Stimulated activated naive CD8-positive, alpha-beta T cell treated with anti-CD3 and anti-CD28 coated beads, Interleukin-15, amount 100 ng/mL, for 72 hours (primary cell): Measurements from ENCODE around the gene EIF2B2.
"Not testable (repeated sequence)": the region's sequence is repeated elsewhere in the genome, so short reads cannot be mapped to it uniquely, and the experiment has no call there.

Source experiments
- ATAC-seq: fragments of 150-1000 bp; cut with Tn5 transposase; 2 replicates; pipeline ENCODE4 v1.10.0; 2021; ENCODE audit warnings: mild to moderate bottlenecking, moderate library complexity
- DNase-seq, 2 donors: peaks; one replicate each; pipeline ENCODE4 v3.0.0; 2021 to 2022
- H3K27ac Mint-ChIP-seq, 2 donors: one replicate each; pipeline ENCODE4 v1.8.0; 2022; ENCODE audit warnings: mild to moderate bottlenecking in 2 of 2, mixed read lengths in 2 of 2, moderate library complexity in 2 of 2
- H3K27me3 Mint-ChIP-seq: one replicate; pipeline ENCODE4 v1.8.0; 2022; ENCODE audit warnings: mixed read lengths
- H3K4me1 Mint-ChIP-seq: one replicate; pipeline ENCODE4 v1.8.0; 2022; ENCODE audit warnings: mild to moderate bottlenecking, mixed read lengths
- H3K4me3 Mint-ChIP-seq, 2 donors: one replicate each; pipeline ENCODE4 v1.8.0; 2022; ENCODE audit warnings: mild to moderate bottlenecking in 2 of 2, mixed read lengths in 2 of 2, moderate library complexity in 1 of 2
- H3K9me3 Mint-ChIP-seq, 2 donors: one replicate each; pipeline ENCODE4 v1.8.0; 2022; ENCODE audit warnings: mixed read lengths in 2 of 2

The EIF2B2 gene

DNA sequence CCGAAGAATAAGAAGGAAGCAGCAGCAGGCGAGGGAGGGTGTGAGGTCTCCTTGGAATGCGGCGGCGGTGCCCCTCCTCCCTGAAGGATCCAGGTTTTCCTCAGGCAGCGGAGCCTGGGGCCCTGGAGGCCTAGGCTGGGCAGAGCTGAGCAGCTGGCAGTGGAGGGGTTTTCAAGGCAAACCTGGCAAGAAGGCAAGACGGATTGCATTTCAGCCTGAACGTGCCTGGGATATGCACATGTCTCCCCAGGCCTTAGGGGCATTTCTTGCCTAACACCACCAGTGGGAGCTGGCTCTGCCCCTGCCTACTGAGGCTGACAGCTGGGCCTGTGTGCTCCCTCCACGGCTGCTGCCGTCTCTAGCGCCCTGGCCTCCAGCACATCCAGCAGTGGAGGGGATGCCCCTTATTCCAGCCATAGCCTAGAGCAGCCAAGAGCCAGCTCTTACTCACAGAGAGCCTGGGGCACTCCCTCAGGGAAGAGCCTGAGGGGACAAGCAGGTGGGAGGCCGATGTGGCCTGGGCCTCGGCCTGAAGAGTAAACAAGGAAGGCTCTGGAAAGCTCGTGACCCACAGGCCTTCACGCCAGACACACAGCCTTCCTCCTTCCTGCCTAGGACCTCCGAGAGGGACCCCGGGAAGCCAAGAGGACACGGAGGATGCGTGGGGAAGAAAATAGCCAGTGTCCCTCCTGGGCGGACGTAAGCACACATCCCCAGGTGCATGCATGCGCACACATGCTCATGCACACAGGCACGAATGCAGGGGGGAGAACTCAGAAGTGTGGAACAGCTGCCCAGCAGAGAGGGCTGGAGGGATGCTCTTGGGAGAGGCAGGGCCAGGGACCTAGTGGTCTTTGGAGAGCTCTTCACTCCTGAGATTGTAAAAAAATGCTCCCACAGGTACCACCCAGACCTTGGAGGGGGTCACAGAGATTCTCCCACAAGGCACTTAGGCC, 23.0 kb upstream of the EIF2B2 start:
- no peaks in the 10 kb centered on the region for H3K27me3 Mint-ChIP-seq

GRCh38 chr14:74980398-74980730, 22.4 kb upstream of the EIF2B2 start:
- Mint-ChIP-seq H3K4me1 (no peaks in the 10 kb centered on the region), H3K9me3 (no peaks in the 10 kb centered on the region), H3K4me3 (no peak overlapping the region), H3K27ac (no peak overlapping the region), H3K27me3 (no peaks in the 10 kb centered on the region)
- DNase-seq (no peak), ATAC-seq (no peak)

More for the DNA sequence above, 23.0 kb upstream of the EIF2B2 start:
- no peak for ATAC-seq
- Mint-ChIP-seq H3K9me3 (no peaks in the 10 kb centered on the region), H3K4me3 (no peak overlapping the region), H3K27ac (no peak overlapping the region), H3K4me1 (no peaks in the 10 kb centered on the region)
- no peak for DNase-seq

GRCh38 chr14:74980731-74981461, 21.8 kb upstream of the EIF2B2 start:
- Mint-ChIP-seq H3K4me3 (no peak overlapping the region), H3K9me3 (no peaks in the 10 kb centered on the region), H3K27ac (no peak overlapping the region)

DNA sequence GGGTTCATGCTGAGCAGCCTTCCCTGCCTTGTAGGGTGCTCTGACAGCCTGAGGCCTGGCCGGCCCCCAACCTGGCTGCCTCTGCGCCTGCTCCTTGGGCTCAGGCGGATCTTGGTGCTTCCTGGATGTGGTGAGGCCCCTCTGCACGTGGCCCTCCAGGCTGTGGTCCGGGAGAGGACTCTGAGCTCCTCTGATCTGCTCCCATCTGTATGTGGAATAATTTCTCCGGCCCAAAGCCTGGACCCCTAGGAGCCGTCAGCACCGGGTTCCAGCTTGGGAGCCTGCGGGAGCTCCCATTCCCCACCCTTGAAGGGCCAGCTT, 21.3 kb upstream of the EIF2B2 start:
- Mint-ChIP-seq H3K9me3 (no peaks in the 10 kb centered on the region), H3K27ac (no peak overlapping the region), H3K4me3 (no peak overlapping the region), H3K27me3 (no peaks in the 10 kb centered on the region), H3K4me1 (no peaks in the 10 kb centered on the region)
- ATAC-seq (no peak), DNase-seq (no peak)

More at GRCh38 chr14:74980731-74981461, 21.8 kb upstream of the EIF2B2 start:
- ATAC-seq (no peak), DNase-seq (no peak)
- Mint-ChIP-seq H3K4me1 (no peaks in the 10 kb centered on the region), H3K27me3 (no peaks in the 10 kb centered on the region)

DNA sequence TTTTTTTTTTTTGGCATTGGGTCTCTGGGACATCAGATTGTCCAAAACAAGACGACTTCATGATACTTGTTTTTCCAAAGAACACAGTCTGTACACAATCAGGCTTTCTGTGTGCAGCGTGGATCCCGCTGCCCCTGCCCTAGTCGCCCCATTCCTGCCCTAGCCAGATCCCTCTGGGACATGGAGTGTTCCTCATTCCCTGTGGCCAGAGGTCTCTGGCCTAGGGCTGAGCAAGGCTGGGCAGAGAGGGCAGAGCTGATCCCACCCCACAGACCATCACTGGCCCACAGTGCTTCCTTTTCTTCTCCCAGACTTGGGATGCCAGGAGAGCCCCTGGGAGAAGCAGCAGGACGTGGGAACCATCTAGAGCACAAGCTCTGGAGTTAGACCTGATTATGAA, 20.9 kb upstream of the EIF2B2 start:
- H3K4me3 Mint-ChIP-seq, result no peak overlapping the region
- ATAC-seq (no peak), DNase-seq (no peak)

DNA sequence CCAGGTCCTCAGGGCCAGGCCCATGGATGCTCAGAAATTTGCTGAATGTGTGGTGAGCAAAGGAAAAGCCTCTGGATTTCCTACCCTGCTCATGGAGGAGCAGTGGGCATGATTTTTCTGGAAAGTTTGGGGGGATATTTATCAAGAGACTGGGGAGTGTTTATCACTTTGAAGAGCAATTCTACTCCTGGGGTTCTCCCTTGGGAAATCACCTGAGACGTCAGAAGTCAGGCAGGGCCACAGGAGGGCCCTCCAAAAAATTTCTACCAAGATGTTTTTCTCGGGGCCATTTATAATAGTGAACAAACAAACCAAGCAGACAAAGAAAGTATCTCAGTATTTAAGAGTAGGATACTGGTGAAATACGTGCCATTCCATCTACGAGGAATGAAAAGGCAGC, 20.1 kb upstream of the EIF2B2 start:
- Mint-ChIP-seq H3K4me3 (no peak overlapping the region), H3K27ac (no peak overlapping the region), H3K27me3 (no peaks in the 10 kb centered on the region), H3K9me3 (no peaks in the 10 kb centered on the region), H3K4me1 (no peaks in the 10 kb centered on the region)
- ATAC-seq (no peak), DNase-seq (no peak)

More for the DNA sequence above, 20.9 kb upstream of the EIF2B2 start:
- no peaks in the 10 kb centered on the region for H3K4me1 Mint-ChIP-seq
- H3K9me3 Mint-ChIP-seq, result no peaks in the 10 kb centered on the region
- H3K27me3 Mint-ChIP-seq, result no peaks in the 10 kb centered on the region
- no peak overlapping the region for H3K27ac Mint-ChIP-seq

GRCh38 chr14:74983343-74983742, 19.4 kb upstream of the EIF2B2 start:
- Mint-ChIP-seq H3K27ac (no peak overlapping the region), H3K27me3 (no peaks in the 10 kb centered on the region), H3K4me1 (no peaks in the 10 kb centered on the region), H3K4me3 (no peak overlapping the region), H3K9me3 (no peaks in the 10 kb centered on the region)
- DNase-seq (no peak), ATAC-seq (no peak)

GRCh38 chr14:74984236-74985027, 18.3 kb upstream of the EIF2B2 start:
- Mint-ChIP-seq H3K4me1 (no peaks in the 10 kb centered on the region), H3K9me3 (no peaks in the 10 kb centered on the region), H3K27ac (peak overlapping the region; percentile 66 to 72), H3K27me3 (no peaks in the 10 kb centered on the region), H3K4me3 (no peak overlapping the region)
- ATAC-seq (no peak), DNase-seq (no peak)

DNA sequence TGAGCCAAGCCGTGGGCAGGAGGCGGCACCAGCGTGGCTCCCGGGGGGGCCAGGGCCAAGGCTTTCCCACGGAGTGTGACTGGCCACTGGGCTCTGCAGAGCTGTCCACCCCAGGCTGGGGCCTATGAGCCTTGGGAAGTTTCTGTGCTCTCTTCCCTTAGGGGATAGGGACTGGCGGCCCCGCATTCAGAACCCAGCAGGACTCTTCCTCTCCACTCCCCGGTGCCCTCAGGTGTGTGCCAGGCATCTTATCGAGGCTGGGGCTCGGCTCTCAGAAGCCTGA, 17.8 kb upstream of the EIF2B2 start:
- Mint-ChIP-seq H3K4me3 (no peak overlapping the region), H3K9me3 (no peaks in the 10 kb centered on the region), H3K27me3 (no peaks in the 10 kb centered on the region), H3K4me1 (no peaks in the 10 kb centered on the region), H3K27ac (no peak overlapping the region)
- no peak for DNase-seq
- ATAC-seq, result no peak

GRCh38 chr14:74985806-74986205, 16.9 kb upstream of the EIF2B2 start:
- no peak for ATAC-seq
- Mint-ChIP-seq H3K27me3 (no peaks in the 10 kb centered on the region), H3K27ac (no peak overlapping the region), H3K4me1 (no peaks in the 10 kb centered on the region), H3K4me3 (no peak overlapping the region), H3K9me3 (no peaks in the 10 kb centered on the region)
- no peak for DNase-seq

GRCh38 chr14:74988131-74988530, 14.6 kb upstream of the EIF2B2 start:
- ATAC-seq, result no peak
- Mint-ChIP-seq H3K27me3 (no peaks in the 10 kb centered on the region), H3K27ac (no peak overlapping the region), H3K9me3 (no peaks in the 10 kb centered on the region), H3K4me1 (no peaks in the 10 kb centered on the region), H3K4me3 (no peak overlapping the region)
- DNase-seq, result no peak

- Mint-ChIP-seq H3K4me3 (no peak overlapping the region), H3K27me3 (no peaks in the 10 kb centered on the region)
These were observed 13.7 kb upstream of the EIF2B2 start for GRCh38 chr14:74988993-74989392.

GRCh38 chr14:74994182-74994581, 8.5 kb upstream of the EIF2B2 start:
- not testable (repeated sequence) for H3K4me3 Mint-ChIP-seq, DNase-seq, H3K9me3 Mint-ChIP-seq, ATAC-seq, H3K4me1 Mint-ChIP-seq, H3K27me3 Mint-ChIP-seq, H3K27ac Mint-ChIP-seq

More at GRCh38 chr14:74988993-74989392, 13.7 kb upstream of the EIF2B2 start:
- H3K27ac Mint-ChIP-seq, result no peak overlapping the region
- no peaks in the 10 kb centered on the region for H3K4me1 Mint-ChIP-seq
- no peaks in the 10 kb centered on the region for H3K9me3 Mint-ChIP-seq
- DNase-seq (no peak), ATAC-seq (no peak)

- ATAC-seq, DNase-seq, H3K4me1 Mint-ChIP-seq, H3K27ac Mint-ChIP-seq, H3K4me3 Mint-ChIP-seq, H3K27me3 Mint-ChIP-seq, H3K9me3 Mint-ChIP-seq: not testable (repeated sequence)
These were observed 6.9 kb upstream of the EIF2B2 start for GRCh38 chr14:74995781-74996180.

DNA sequence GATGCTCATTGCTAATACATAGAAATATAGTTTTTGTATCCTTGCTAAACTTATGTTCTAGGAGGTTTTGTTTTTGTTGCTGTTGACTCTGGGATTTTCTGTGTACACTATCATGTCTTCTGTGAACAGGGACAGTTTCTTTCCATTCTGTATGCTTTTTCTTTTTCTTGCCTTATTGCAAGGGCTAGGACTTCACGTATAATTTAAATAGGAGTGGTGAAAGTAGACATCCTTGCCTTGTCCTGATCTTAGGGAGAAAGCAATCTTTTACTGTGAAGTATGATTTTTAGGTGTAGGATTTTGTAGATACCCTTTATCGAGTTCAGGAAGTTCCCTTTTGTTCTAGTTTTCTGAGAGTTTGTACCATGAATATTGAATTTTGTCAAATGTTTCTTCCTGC, 1.5 kb upstream of the EIF2B2 start:
- no peaks in the 10 kb centered on the region for H3K9me3 Mint-ChIP-seq
- ATAC-seq (no peak), DNase-seq (no peak)
- peaks cover 33% of the 10 kb centered on the region for H3K4me1 Mint-ChIP-seq
- no peak overlapping the region for H3K4me3 Mint-ChIP-seq
- H3K27me3 Mint-ChIP-seq, result no peaks in the 10 kb centered on the region
- H3K27ac Mint-ChIP-seq, result no peak overlapping the region

DNA sequence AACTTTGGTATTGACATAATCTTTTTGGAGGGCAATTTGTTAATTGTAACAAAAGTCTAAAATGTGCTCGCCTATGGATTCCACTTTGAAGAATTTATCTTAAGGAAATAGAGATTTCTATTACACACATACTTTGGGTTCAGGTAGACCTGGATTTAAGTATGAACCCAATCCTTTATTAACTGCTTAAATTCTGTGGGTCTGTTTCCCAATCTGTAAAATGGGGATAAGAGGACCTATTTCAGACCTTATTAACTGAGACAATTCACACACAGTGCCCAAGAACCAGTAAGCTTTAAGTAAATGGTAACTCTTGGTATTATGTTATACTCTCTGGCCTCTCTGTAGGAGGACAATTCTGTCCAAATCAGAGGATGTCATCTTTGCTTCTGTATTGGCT, 822 bp upstream of the EIF2B2 start:
- Mint-ChIP-seq H3K9me3 (no peaks in the 10 kb centered on the region), H3K27ac (peak overlapping the region in 1 of 2 donors; percentile 96), H3K4me3 (peak overlapping the region; percentile 93 to 95), H3K4me1 (peaks cover 33% of the 10 kb centered on the region), H3K27me3 (no peaks in the 10 kb centered on the region)
- ATAC-seq, result no peak
- DNase-seq, result no peak
